GM23338 (cell line): Measurements from ENCODE around the gene GALNT14. TPM values are rescaled to one million over a fixed set of nuclear protein-coding genes. Genes with fewer than 3 reads are reported as not detected.

Source experiments
- ATAC-seq: fragments of 200-7000 bp; cut with Tn5 transposase; 3 replicates; pipeline ENCODE4 v1.9.1; 2020
- DNase-seq: peaks from one replicate; pipeline ENCODE4 v3.0.0-alpha.2; 2015; ENCODE audit warnings: low spot score
- H2AFZ ChIP-seq: fragments of 200-600 bp; sonication (generic); 2 replicates; pipeline ENCODE4 v1.8.0; 2016; ENCODE audit warnings: antibody characterized with exemption, mild to moderate bottlenecking, moderate library complexity
- H3F3A ChIP-seq: fragments of 200-600 bp; sonication (generic); replicated peaks from 2 replicates; pipeline ENCODE4 v1.8.0; 2017; ENCODE audit warnings: antibody characterized with exemption, mixed run types, low read depth
- H3K27ac ChIP-seq: fragments of 200-600 bp; sonication (generic); 2 replicates; pipeline ENCODE4 v1.6.1; 2016; ENCODE audit warnings: low read depth
- H3K27me3 ChIP-seq: fragments of 200-600 bp; sonication (generic); 2 replicates; pipeline ENCODE4 v1.8.0; 2016; ENCODE audit warnings: mild to moderate bottlenecking, mixed run types, moderate library complexity; ENCODE audit not compliant: insufficient read depth
- H3K36me3 ChIP-seq: fragments of 200-600 bp; sonication (generic); 2 replicates; pipeline ENCODE4 v1.8.0; 2016; ENCODE audit warnings: mild to moderate bottlenecking; ENCODE audit not compliant: insufficient read depth
- H3K4me1 ChIP-seq: fragments of 200-600 bp; sonication (generic); 2 replicates; pipeline ENCODE4 v1.8.0; 2016; ENCODE audit warnings: mild to moderate bottlenecking, moderate library complexity; ENCODE audit not compliant: insufficient read depth
- H3K4me2 ChIP-seq: fragments of 200-600 bp; sonication (generic); 2 replicates; pipeline ENCODE4 v1.7.1; 2017; ENCODE audit warnings: mixed run types
- H3K4me3 ChIP-seq: fragments of 200-600 bp; sonication (generic); 2 replicates; pipeline ENCODE4 v1.6.1; 2016; ENCODE audit warnings: mixed run types
- H3K79me2 ChIP-seq: fragments of 200-600 bp; sonication (generic); replicated peaks from 2 replicates; pipeline ENCODE4 v1.8.0; 2017; ENCODE audit warnings: mild to moderate bottlenecking; ENCODE audit not compliant: insufficient read depth
- H3K9me2 ChIP-seq: fragments of 200-600 bp; sonication (generic); 2 replicates; pipeline ENCODE4 v1.8.0; 2017; ENCODE audit not compliant: insufficient read depth
- H4K20me1 ChIP-seq: fragments of 200-600 bp; sonication (generic); replicated peaks from 2 replicates; pipeline ENCODE4 v1.8.0; 2017; ENCODE audit warnings: mild to moderate bottlenecking; ENCODE audit not compliant: insufficient read depth
- H3K27ac Mint-ChIP-seq: 2 replicates; pipeline ENCODE4 v1.8.0; 2020; ENCODE audit warnings: inconsistent platforms, mild to moderate bottlenecking, moderate library complexity, mixed read lengths
- H3K27me3 Mint-ChIP-seq: 3 replicates; pipeline ENCODE4 v1.8.0; 2022; ENCODE audit warnings: low read depth, mild to moderate bottlenecking, moderate library complexity, mixed read lengths, inconsistent platforms; ENCODE audit not compliant: insufficient read depth, poor library complexity
- H3K36me3 Mint-ChIP-seq: 3 replicates; pipeline ENCODE4 v1.8.0; 2021; ENCODE audit warnings: low read depth, mild to moderate bottlenecking, inconsistent platforms, moderate library complexity, mixed read lengths
- H3K4me1 Mint-ChIP-seq: 3 replicates; pipeline ENCODE4 v1.8.0; 2020; ENCODE audit warnings: mild to moderate bottlenecking, inconsistent platforms, mixed read lengths
- H3K4me3 Mint-ChIP-seq: 3 replicates; pipeline ENCODE4 v1.8.0; 2021; ENCODE audit warnings: moderate library complexity, mild to moderate bottlenecking, inconsistent platforms, mixed read lengths
- H3K9me3 Mint-ChIP-seq: 3 replicates; pipeline ENCODE4 v1.8.0; 2020; ENCODE audit warnings: moderate library complexity, mild to moderate bottlenecking, inconsistent platforms, mixed read lengths
- CREB1 ChIP-seq: fragments of 250-450 bp; sonication (Bioruptor Pico); IDR thresholded peaks from 2 replicates; pipeline ENCODE4 v1.5.0; 2020; ENCODE audit warnings: low read depth, mild to moderate bottlenecking, moderate library complexity
- CTCF ChIP-seq, 2 experiments: fragments of 200-600 bp in 1 of 2; sonication (generic) in 1 of 2; conservative IDR thresholded peaks; 2 replicates each; pipeline versions ENCODE4 v1.5.1 to v1.6.1; 2016 to 2017; ENCODE audit warnings: antibody characterized with exemption in 2 of 2, low read depth in 2 of 2, mild to moderate bottlenecking in 2 of 2, moderate library complexity in 1 of 2
- ETS1 ChIP-seq: IDR thresholded peaks from 2 replicates; pipeline ENCODE4 v1.6.1; 2016; ENCODE audit warnings: antibody characterized with exemption
- EZH2 ChIP-seq: fragments of 200-600 bp; sonication (generic); IDR thresholded peaks from one replicate; pipeline ENCODE4 v1.8.0; 2017; ENCODE audit warnings: antibody characterized with exemption, mild to moderate bottlenecking, low read depth; ENCODE audit not compliant: unreplicated experiment
- EZH2phosphoT487 ChIP-seq: fragments of 200-600 bp; sonication (generic); IDR thresholded peaks from one replicate; pipeline ENCODE4 v1.8.1; 2018; ENCODE audit warnings: antibody characterized with exemption; ENCODE audit not compliant: unreplicated experiment
- JUNB ChIP-seq: IDR thresholded peaks from one replicate; pipeline ENCODE4 v1.6.1; 2016; ENCODE audit warnings: antibody characterized with exemption; ENCODE audit not compliant: unreplicated experiment
- NANOG ChIP-seq: IDR thresholded peaks from 2 replicates; pipeline ENCODE4 v1.6.1; 2016; ENCODE audit warnings: antibody characterized with exemption, borderline replicate concordance
- POLR2AphosphoS5 ChIP-seq: IDR thresholded peaks from 2 replicates; pipeline ENCODE4 v1.6.1; 2016; ENCODE audit warnings: antibody characterized with exemption, low read depth
- REST ChIP-seq: IDR thresholded peaks from one replicate; pipeline ENCODE4 v1.6.1; 2018; ENCODE audit warnings: antibody characterized with exemption; ENCODE audit not compliant: unreplicated experiment
- STAT1 ChIP-seq: IDR thresholded peaks from one replicate; pipeline ENCODE4 v1.6.1; 2016; ENCODE audit warnings: antibody characterized with exemption; ENCODE audit not compliant: unreplicated experiment
- ZNF114 ChIP-seq: fragments of 250-450 bp; sonication (Bioruptor Pico); IDR thresholded peaks from 2 replicates; pipeline ENCODE4 v1.5.0; 2020; ENCODE audit warnings: mild to moderate bottlenecking, moderate library complexity
- ZNF331 ChIP-seq: fragments of 250-450 bp; sonication (Bioruptor Pico); IDR thresholded peaks from 2 replicates; pipeline ENCODE4 v1.5.0; 2020; ENCODE audit warnings: low read depth, mild to moderate bottlenecking, moderate library complexity
- ZNF462 ChIP-seq: fragments of 250-450 bp; sonication (Bioruptor Pico); IDR thresholded peaks from 2 replicates; pipeline ENCODE4 v1.5.0; 2020; ENCODE audit warnings: mild to moderate bottlenecking, moderate library complexity
- polyA plus RNA-seq: library from polyadenylated mRNA; unstranded; fragments of >200 nt; fragmentation: Nextera tagmentation; extraction: Ambion mirVana; gene quantifications from 2 replicates; pipeline ENCODE4 v1.2.1, GENCODE V29; 2016
- total RNA-seq: library from RNA; depleted of rRNA; stranded (reverse); fragments of >200 nt; shearing (Covaris generic); gene quantifications from 2 replicates; pipeline ENCODE4 v1.2.3, GENCODE V29; 2014

Gene GALNT14
- total and polyA plus RNA-seq, 2 experiments from 2014 or later: 5.4 to 7.7 TPM

- Histone ChIP-seq H3K4me2 (no peak overlapping the region), H3K27me3 (no peaks in the 10 kb centered on the region), H2AFZ (no peak overlapping the region), H3K9me2 (no peaks in the 10 kb centered on the region), H3K4me1 (no peaks in the 10 kb centered on the region), H3K36me3 (no peaks in the 10 kb centered on the region), H3K79me2 (no peaks in the 10 kb centered on the region), H3K4me3 (no peak overlapping the region), H3F3A (no peaks in the 10 kb centered on the region), H3K27ac (no peak overlapping the region), H4K20me1 (no peaks in the 10 kb centered on the region)
- TF ChIP-seq CREB1 (no peak), CTCF (conservative IDR thresholded peaks at IDR 0.05; ENCODE audit: low read depth in 2 of 2) (no peak), ZNF331 (no peak), NANOG (no peak), POLR2AphosphoS5 (no peak), ZNF114 (CRISPR knock-in tag) (no peak), ZNF462 (CRISPR knock-in tag) (no peak), EZH2 (no peak), STAT1 (no peak), ETS1 (no peak), REST (no peak), EZH2phosphoT487 (no peak), JUNB (no peak)
- ATAC-seq: no peak
- no peaks in the 10 kb centered on the region; the same call in 2 of the 3 replicates for H3K4me1 Mint-ChIP-seq
- peaks cover 8% of the 10 kb centered on the region for H3K27me3 Mint-ChIP-seq
- DNase-seq: no peak
- H3K27ac Mint-ChIP-seq: no peak overlapping the region
- no peak overlapping the region for H3K4me3 Mint-ChIP-seq
- no peaks in the 10 kb centered on the region for H3K9me3 Mint-ChIP-seq
- no peaks in the 10 kb centered on the region for H3K36me3 Mint-ChIP-seq
These were observed 169.4 kb downstream of the GALNT14 start for GRCh38 chr2:30968660-30969397.
